OCI-LY3 (cell line): ENCODE results near the gene SIRT4.

Source experiments
- EZH2phosphoT487 ChIP-seq: fragments of 200-600 bp; shearing (Covaris generic); IDR thresholded peaks from 2 replicates; pipeline ENCODE4 v1.6.1; 2018; ENCODE audit warnings: antibody characterized with exemption, mixed run types, low read depth
- TF ChIP-seq, protein P1 (sequence below): fragments of 200-600, 300-600 bp; sonication (generic); IDR thresholded peaks from 2 replicates; pipeline ENCODE4 v1.5.1; 2014; ENCODE audit warnings: antibody characterized with exemption, low read length, low read depth

DNA sequence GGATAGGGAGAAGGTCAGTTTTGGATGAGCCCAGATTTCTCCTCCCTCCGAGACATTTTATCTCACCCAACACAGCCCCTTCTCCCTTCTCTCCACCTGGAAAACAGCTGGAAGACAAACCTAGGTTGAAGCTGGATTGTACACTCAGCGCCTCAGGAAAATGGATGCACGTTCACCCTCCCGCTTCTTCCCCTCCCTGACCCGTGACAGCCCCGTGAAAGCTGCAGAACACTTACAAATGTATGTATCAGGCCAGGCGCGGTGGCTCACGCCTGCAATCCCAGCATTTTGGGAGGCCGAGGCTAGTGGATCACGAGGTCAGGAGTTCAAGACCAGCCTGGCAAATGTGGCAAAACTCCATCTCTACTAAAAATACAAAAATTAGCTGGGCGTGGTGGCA lies 14.6 kb upstream of the SIRT4 start:
- TF ChIP-seq, protein P1, sequence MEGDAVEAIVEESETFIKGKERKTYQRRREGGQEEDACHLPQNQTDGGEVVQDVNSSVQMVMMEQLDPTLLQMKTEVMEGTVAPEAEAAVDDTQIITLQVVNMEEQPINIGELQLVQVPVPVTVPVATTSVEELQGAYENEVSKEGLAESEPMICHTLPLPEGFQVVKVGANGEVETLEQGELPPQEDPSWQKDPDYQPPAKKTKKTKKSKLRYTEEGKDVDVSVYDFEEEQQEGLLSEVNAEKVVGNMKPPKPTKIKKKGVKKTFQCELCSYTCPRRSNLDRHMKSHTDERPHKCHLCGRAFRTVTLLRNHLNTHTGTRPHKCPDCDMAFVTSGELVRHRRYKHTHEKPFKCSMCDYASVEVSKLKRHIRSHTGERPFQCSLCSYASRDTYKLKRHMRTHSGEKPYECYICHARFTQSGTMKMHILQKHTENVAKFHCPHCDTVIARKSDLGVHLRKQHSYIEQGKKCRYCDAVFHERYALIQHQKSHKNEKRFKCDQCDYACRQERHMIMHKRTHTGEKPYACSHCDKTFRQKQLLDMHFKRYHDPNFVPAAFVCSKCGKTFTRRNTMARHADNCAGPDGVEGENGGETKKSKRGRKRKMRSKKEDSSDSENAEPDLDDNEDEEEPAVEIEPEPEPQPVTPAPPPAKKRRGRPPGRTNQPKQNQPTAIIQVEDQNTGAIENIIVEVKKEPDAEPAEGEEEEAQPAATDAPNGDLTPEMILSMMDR = no peak
- no peak for TF ChIP-seq EZH2phosphoT487
